GM21528 (cell line): ENCODE data around the gene LSM5.
"Not testable (repeated sequence)": the region's sequence is repeated elsewhere in the genome, so short reads cannot be mapped to it uniquely, and the experiment has no call there.

Source experiments
- ATAC-seq: cut with Tn5 transposase; IDR thresholded peaks from one replicate; pipeline ENCODE4 v1.9.1; 2021; ENCODE audit warnings: mild to moderate bottlenecking, moderate library complexity; ENCODE audit not compliant: unreplicated experiment, low FRiP score

The LSM5 gene

DNA sequence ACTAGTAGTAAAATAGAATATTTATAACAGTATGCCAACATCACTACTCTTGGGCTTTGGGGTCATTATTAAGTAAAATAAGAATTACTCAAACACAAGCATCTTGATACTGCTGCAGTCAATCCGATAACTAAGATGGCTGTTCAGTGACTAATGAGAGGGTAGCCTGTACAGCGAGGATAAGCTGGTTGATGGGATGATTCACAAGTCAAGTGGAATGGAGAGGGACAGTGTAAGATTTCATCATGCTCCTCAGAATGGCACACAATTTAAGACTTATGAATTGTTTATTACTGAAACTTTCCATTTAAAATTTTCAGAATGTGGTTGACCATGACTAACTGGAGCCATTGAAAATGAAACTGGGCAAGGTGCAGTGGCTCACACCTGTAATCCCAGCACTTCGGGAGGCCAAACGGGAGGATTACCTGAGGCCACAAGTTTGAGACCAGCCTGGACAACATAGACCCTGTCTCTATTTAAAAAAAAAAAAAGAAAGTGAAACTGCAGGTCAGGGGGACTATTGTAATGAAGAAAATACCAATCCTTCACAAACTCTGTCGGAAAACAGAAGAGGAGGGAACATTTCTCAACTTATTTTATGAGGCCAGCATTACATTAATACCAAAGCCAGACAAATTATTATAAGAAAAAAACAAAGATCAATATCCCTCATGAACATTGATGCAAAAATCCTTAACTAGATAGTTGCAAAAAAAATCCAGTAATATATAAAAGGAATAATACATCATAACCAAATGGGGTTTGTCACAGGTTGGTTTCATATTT lies 16.3 kb upstream of the LSM5 start:
- ATAC-seq: no peak

DNA sequence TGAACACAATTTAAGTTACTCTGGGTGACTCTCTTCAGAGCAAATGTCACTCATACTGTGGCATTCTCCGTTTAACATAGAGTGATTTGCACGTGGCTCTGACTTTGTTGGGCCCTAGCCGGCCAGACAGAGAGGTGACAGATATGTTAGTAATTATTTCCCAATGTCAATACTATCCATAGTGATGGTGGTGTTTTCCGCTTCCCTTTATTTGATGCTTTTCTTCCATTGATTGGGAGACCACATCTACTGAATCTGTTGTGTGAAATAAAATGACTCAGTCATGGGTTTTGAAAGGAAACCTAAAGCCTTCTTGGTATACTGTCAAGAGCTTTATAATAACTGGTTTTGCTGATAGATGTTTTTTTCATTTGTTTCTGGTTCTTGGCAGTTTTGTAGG lies 12.5 kb upstream of the LSM5 start:
- ATAC-seq: no peak

DNA sequence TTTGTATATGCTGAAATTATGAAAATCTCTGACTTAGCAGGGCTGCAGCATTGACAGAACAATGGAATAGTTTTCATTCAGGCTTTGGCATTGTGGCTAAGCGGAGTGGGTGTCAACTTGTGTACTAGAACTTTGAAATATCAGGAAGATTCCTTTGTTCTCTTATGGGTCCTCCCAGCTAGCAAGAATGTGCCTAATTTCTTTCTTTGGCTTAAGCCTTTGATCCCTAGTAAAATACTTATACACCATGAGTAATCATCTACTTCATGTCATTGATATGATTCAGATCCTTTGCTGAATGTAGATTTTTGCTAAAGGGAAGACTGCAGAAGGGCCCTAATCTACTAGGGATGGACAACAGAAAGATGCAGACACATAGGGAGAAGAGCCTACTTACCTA lies 11.3 kb upstream of the LSM5 start:
- ATAC-seq: no peak

DNA sequence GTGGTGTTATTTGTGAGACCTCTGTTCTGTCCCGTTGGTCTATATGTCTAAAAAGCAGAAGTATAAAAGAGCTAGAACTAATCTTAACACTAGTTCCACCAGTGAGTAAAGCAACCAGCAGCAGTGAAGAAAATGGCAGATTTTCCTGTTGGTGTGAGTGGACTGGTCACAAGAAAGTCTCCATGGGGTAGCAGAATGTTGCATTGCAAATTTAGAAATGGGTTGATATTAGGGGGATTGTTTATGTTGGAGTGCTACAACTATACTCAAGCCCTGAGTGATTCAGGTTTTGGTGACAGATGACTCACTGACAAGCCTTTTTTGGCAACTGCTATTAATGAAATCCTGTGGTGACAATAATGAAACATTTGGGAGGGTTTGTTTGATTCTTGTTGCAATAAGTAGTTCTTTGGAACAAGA lies 10.8 kb upstream of the LSM5 start:
- ATAC-seq: peak; percentile 66

DNA sequence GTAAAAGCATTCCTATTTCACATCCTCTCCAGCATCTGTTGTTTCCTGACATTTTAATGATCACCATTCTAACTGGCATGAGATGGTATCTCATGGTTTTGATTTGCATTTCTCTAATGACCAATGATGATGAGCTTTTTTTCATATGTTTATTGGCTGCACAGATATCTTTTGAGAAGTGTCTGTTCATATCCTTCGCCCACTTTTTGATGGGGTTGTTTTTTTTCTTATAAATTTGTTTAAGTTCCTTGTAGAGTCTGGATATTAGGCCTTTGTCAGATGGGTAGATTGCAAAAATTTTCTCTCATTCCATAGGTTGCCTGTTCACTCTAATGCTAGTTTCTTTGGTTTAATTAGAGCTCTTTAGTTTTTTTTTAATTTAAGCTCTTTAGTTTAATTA lies 10.0 kb upstream of the LSM5 start:
- not testable (repeated sequence) for ATAC-seq

DNA sequence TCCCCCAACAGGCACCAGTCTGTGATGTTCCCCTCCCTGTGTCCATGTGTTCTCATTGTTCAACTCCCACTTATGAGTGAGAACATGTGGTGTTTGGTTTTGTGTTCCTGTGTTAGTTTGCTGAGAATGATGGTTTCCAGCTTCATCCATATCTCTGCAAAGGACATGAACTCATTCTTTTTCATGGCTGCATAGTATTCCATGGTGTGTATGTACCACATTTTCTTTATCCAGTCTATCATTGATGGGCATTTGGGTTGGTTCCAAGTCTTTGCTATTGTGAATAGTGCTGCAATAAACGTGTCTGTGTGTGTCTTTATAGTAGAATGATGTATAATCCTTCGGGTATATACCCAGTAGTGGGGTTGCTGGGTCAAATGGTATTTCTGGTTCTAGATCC lies 9.6 kb upstream of the LSM5 start:
- ATAC-seq: not testable (repeated sequence)

DNA sequence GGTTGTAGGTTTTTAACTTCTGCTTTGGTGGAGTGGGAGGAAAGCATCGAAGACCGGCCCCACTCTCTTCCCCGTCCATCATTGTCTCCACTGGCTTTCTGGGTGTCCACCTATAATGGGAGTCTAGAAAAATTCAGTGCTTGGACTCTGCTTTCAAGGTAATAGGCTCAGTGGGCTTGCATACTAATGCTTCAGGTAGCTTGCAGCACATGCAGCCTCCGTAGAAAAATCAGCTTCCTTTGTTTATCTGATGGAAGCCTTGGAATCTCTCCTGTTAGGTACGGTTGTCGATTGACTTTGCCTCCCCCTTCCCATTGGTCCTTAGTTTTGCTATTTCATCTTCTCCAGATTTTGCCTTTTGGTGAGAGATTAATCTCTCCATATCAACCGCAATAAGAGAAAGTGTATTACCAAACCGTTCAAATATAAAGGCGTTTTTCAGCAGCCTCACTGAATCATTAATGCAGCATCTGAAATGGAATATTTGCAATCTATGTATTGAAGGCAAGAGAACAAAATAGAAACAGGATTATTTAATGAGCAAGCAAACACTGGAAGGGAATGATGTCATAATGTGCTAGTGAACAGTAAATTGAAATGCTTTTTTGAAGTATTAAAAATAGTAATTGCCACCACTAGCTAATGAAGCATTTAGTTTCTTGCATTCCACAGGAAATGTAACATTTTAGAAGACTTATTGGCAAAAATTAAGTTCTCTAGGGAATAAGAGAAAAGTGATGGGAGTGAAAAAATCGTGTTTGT lies 6.1 kb upstream of the LSM5 start:
- ATAC-seq: peak; percentile 4

DNA sequence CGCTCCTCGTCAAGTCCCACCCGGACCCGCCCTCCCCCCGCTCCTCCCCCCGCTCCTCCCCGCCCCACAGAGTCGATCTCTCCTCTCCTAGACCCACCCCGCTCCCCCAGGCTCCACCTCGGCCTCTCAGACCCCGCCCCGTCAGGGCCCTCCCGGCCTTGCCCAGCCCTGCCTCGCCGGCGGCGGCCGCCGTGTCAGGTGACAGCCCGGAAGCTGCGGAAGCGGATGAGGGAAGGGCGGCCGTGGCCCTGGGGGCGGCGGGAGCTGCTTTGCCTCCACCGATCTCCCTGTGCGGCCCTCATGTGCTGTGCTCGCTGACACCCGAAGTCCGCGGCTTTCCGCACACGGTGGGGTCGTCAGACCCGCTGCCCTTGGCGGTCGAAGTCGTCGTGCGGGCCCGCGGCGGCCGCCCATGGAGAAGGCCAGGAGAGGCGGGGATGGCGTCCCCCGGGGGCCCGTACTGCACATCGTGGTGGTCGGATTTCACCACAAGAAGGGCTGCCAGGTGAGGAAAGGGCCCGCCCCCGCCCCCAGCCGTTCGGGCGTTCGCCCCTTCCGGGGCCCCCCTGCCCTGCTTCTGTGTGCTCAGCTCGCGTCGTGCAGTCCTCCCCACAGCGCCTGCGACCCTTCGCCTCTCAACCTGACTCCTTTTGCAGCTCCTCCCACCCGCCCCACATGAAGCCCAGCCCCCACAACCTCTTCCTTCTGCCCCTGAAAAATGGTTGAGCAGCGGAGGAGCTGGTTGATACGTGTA lies 5.3 kb upstream of the LSM5 start, which contains the start of gene AVL9:
Gene AVL9, plus strand, starts transcription at position 192 of the 754 bp plus-strand sequence. Its CDS starts 221 bp downstream, at position 413.
- ATAC-seq: peak; percentile 97

DNA sequence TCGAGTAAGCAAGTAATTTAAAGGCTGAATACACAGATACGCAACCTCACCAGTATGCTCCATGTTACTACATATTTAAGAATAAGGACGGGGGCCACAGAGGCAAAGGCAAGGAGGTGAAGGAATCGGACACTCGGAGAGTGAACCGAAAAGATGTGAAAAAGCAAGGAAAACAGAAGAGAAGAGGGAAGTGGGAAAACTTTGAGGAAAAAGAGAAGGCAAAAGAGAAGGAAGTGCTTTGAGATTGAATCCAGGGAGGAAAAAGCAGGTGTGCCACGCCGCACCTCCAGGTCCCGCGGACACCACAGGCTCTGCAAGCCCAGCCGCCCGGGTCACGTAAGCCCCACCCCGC lies 4.7 kb upstream of the LSM5 start:
- peak; percentile 16 for ATAC-seq

DNA sequence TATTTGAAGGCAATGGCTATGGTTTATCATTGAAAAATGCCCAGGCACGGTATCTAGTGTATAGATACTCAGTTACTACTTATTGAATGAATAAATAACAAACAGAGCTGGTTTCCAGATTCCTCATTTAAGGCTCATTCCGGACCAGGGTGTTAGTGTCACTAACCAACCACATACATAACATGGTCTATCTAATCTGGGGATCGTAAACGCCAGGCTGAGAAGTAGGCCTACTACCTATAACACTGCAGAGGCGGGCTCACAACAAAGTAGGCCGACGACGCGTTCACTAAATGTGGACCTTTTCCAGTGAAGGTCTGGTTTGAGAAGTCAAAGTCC lies 423 bp downstream of the LSM5 start:
- ATAC-seq: peak; percentile 34

DNA sequence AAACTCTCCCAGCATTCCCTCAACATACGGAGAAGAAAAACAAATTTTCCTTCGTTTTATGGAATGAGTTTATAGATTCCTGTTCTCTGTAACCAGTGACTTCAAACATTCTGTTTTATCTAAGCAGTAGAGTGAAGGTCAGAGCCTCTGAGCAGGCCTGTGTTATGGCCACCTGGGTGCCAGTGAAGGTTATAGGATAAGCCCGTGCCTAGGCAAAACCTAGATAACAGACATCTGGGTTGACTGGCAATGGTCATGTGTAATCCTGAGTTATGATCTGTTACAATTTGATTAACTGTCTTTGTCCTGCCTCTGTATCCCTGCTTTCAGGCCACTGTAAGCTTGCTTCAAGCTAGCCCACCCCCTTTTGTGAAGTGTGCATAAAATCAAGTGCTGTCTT lies 8.3 kb downstream of the LSM5 start:
- ATAC-seq: no peak

DNA sequence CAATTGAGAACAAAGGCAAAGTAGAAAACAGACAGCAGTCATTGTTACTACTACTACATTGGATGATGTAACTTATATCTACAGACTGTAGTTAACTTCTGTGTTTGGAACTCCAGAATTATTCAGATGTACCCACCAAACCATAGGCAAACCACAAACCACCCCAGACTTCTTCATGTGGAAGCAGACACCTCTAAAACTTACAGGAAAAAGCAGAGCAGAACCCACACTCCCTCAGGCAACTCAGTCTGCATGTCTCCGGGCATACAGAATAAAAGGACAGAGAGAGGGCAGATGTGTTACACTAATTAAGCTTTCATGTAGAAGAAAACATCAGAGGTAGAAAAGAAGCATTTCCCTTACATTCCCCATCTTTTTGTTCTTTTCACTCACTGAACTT lies 9.0 kb downstream of the LSM5 start:
- ATAC-seq: no peak

DNA sequence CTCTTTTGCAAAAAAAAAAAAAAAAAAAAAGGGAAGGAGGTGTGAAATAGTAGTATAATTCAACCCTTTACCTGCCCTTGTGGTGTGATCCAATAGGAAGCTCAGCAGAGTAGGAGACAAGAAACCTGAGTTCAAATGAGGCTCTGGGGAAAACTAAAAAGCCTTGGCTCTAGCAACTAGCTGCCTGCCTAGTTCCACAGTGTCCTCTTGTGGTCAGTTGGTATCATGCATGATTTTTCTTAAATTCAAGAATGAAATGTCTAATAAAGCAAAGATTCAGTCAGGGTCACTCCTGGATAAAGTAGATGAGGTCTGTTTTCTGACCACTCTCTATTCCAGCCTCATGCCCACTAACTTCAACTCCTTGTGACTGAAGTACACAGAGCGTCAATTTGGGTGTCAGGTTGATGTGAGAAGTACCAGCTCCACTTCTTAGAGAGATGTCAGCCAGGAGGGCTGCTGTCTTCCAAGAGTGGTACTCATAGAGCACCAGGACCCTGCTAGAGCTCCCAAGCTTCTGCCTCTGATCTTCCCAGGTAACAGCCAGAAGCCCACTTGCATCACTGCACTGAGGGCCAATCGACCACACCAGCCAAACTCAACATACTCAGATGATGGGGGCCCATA lies 10.5 kb downstream of the LSM5 start:
- no peak for ATAC-seq

DNA sequence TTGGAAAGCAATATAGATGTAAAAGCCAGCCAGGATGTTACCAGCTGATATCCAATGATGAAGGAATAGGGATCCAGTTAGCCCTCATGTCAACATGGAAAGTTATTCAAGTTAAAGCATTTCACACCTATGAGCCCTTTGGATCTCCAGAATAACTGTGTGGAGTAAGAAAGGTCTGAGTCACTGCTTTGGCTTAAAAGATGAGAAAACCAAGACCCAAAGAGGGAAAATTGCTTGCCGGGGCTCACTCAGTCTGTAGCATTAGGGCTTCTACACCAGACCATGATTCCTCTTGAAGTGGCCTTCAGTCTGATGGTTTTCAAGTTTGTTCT lies 12.6 kb downstream of the LSM5 start:
- no peak for ATAC-seq

DNA sequence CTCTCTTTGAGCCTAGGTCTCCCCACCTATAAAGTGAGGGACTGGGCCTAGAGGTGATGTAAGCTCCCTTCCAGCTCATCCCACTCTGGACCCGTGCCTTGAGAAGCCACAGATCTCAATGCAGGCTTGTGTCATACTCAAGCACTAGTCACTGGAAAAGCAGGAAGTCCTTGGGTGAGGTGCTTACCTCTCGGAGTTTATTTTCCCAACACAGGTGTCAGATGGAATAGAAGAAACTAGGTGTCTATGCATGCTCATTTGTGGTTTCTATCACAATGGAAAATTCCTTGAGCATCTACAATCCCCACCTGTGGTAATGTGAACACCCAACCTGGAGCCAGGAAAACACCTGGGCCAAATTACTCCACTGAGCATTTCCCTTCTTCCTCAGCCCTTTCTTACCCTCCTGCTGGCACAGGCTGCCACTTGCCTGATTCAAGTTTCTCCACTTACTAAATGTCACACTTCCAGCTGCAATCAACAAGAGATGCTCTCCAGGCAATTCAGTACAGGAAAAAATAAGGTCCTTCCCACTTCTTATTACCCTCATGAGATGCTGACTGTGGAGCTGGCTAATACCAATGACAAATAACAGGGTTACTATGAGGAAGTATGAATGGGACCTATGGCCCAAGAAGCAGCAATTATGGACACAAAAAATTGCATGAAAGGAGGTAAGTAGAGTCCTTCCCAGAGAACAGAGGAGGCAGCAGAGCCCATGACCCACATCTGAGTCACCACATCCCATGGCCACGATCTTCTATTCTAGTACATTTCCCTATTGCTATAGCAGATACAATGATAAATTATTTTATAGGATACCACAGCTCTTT lies 13.1 kb downstream of the LSM5 start:
- no peak for ATAC-seq

DNA sequence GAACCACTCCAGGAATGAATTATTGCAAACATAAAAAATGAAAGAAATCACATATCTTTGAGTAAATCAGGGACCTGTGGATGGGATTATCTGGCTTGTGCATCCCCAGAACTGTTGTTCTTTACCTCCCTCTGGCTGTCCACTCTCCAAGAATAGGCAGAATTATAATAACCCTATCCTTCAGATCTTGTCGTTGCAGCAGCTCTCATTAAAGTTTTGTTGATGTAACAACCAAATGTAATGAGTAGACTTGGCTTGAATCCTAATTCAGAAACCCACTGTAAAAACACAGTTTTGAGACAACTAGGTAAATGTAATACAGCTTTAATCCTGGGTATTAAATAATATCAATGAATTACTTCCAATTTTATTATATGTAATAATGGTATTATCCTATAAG lies 16.2 kb downstream of the LSM5 start:
- ATAC-seq: no peak

DNA sequence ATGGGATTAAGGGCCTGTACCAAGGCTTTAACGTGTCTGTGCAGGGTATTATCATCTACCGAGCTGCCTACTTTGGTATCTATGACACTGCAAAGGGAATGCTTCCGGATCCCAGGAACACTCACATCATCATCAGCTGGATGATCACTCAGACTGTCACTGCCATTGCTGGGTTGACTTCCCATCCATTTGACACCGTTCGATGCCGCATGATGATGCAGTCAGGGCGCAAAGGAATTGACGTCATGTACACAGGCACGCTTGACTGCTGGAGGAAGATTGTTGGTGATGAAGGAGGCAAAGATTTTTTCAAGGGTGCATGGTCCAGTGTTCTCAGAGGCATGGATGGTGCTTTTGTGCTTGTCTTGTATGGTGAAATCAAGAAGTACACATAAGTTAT lies 18.2 kb downstream of the LSM5 start:
- ATAC-seq: no peak

DNA sequence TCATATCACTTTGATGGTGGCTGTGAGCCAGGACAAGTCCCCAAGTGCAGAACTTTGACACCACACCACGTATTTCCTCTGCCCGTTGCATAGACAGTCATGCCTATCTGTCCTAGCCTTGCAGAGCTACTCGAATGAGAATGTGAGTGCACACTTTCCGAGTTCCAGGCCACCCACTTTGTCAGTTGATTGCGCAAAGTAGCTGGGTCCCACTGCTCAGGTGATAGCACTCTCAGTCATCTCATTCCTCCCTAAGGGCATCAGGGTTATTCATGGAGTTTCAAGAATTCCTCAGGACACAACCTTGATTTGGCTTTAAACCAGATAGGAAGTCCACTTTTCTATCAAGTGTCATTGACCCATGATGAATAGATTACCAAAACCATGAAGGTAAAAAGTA lies 19.3 kb downstream of the LSM5 start:
- ATAC-seq: no peak

DNA sequence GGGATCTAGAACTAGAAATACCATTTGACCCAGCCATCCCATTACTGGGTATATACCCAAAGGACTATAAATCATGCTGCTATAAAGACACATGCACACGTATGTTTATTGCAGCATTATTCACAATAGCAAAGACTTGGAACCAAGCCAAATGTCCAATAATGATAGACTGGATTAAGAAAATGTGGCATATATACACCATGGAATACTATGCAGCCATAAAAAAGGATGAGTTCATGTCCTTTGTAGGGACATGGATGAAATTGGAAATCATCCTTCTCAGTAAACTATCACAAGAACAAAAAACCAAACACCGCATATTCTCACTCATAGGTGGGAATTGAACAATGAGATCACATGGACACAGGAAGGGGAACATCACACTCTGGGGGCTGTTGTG lies 20.2 kb downstream of the LSM5 start:
- not testable (repeated sequence) for ATAC-seq
